Activated CD8-positive, alpha-beta memory T cell treated with anti-CD3 and anti-CD28 coated beads for 36 hours (primary cell): Measurements from ENCODE around the gene COA5. TPM values are rescaled to one million over a fixed set of nuclear protein-coding genes. Genes with fewer than 3 reads are reported as not detected.
"Not testable (repeated sequence)": the region's sequence is repeated elsewhere in the genome, so short reads cannot be mapped to it uniquely, and the experiment has no call there.

Experiments used
- CTCF ChIA-PET: fragments of 350-600 bp; sonication (Branson Sonifier 250); formaldehyde crosslinking; loops from one replicate; lab custom pipeline; 2021; ENCODE audit warnings: antibody characterized with exemption; lab: Charles Lee
- POLR2A ChIA-PET: fragments of 350-600 bp; sonication (Branson Sonifier 250); formaldehyde crosslinking; loops from one replicate; lab custom pipeline; 2021; ENCODE audit warnings: antibody characterized with exemption; lab: Charles Lee
- total RNA-seq, 2 experiments: library from RNA; stranded (reverse); gene quantifications; one replicate each; pipeline ENCODE4 v1.2.3, GENCODE V29; 2021

COA5 gene
- total RNA-seq, 2 experiments from 2014 or later: 25.5 to 28.5 TPM

GRCh38 chr2:98608962-98609604 lies 771 bp upstream of the COA5 start:
- ChIA-PET CTCF (interaction anchor here (1.0 kb wide), 1 partner anchor 25 kb away, joined by 5 read pairs; no protein-coding TSS in a partner anchor), POLR2A (interaction anchor here (0.6 to 1.2 kb wide), 3 partner anchors 26 to 688 kb away, joined by 3 to 5 read pairs (median 4); no protein-coding TSS in a partner anchor)

- CTCF ChIA-PET: no interaction called here
- POLR2A ChIA-PET: interaction anchor here (0.6 to 0.7 kb wide), 2 partner anchors 121 to 122 kb away, joined by 3 to 4 read pairs; no protein-coding TSS in a partner anchor
Measured at GRCh38 chr2:98607741-98608115, 584 bp downstream of the COA5 start.

GRCh38 chr2:98607104-98607503 lies 1.2 kb downstream of the COA5 start:
- POLR2A ChIA-PET: interaction anchor here (0.6 kb wide), 1 partner anchor 595 kb away, joined by 9 read pairs; no protein-coding TSS in a partner anchor
- CTCF ChIA-PET: interaction anchor here (1.2 kb wide), 1 partner anchor 229 kb away, joined by 3 read pairs; no protein-coding TSS in a partner anchor

GRCh38 chr2:98606431-98606830 lies 1.9 kb downstream of the COA5 start:
- POLR2A ChIA-PET: no interaction called here

GRCh38 chr2:98605076-98605475 lies 3.2 kb downstream of the COA5 start:
- CTCF ChIA-PET: no interaction called here
- POLR2A ChIA-PET: interaction anchor here (0.5 kb wide), 1 partner anchor 55 kb away, joined by 3 read pairs; no protein-coding TSS in a partner anchor

More at GRCh38 chr2:98606431-98606830, 1.9 kb downstream of the COA5 start:
- CTCF ChIA-PET: interaction anchor here (0.9 to 1.2 kb wide), 3 partner anchors 43 to 728 kb away, joined by 3 to 5 read pairs (median 3); no protein-coding TSS in a partner anchor

- ChIA-PET POLR2A (interaction anchor here (0.5 kb wide), 1 partner anchor 56 kb away, joined by 3 read pairs; no protein-coding TSS in a partner anchor), CTCF (no interaction called here)
Measured at GRCh38 chr2:98604547-98604946, 3.8 kb downstream of the COA5 start.

- POLR2A ChIA-PET: no interaction called here
- CTCF ChIA-PET: interaction anchor here (0.8 to 1.2 kb wide), 2 partner anchors 188 to 234 kb away, joined by 3 read pairs; no protein-coding TSS in a partner anchor
Measured at GRCh38 chr2:98601532-98602132, 6.7 kb downstream of the COA5 start.

- ChIA-PET POLR2A (no interaction called here), CTCF (interaction anchor here (0.6 kb wide), 1 partner anchor 172 kb away, joined by 3 read pairs; no protein-coding TSS in a partner anchor)
Measured at GRCh38 chr2:98598781-98599428, 9.4 kb downstream of the COA5 start.

- CTCF ChIA-PET, POLR2A ChIA-PET: not testable (repeated sequence)
Measured at GRCh38 chr2:98594665-98595064, 13.6 kb downstream of the COA5 start.

GRCh38 chr2:98592565-98592964 lies 15.7 kb downstream of the COA5 start:
- POLR2A ChIA-PET: interaction anchor here (0.6 kb wide), 1 partner anchor 52 kb away, joined by 3 read pairs; no protein-coding TSS in a partner anchor

GRCh38 chr2:98589489-98589888 lies 18.8 kb downstream of the COA5 start:
- ChIA-PET CTCF (no interaction called here), POLR2A (no interaction called here)

More at GRCh38 chr2:98592565-98592964, 15.7 kb downstream of the COA5 start:
- CTCF ChIA-PET: no interaction called here

GRCh38 chr2:98588880-98589431 lies 19.4 kb downstream of the COA5 start:
- ChIA-PET POLR2A (no interaction called here), CTCF (no interaction called here)

GRCh38 chr2:98586551-98587140 lies 21.7 kb downstream of the COA5 start:
- POLR2A ChIA-PET: no interaction called here

GRCh38 chr2:98585386-98585785 lies 22.9 kb downstream of the COA5 start:
- ChIA-PET POLR2A (no interaction called here), CTCF (interaction anchor here (0.5 to 2.1 kb wide), 3 partner anchors 17 to 544 kb away, joined by 3 to 4 read pairs (median 3); no protein-coding TSS in a partner anchor)

More at GRCh38 chr2:98586551-98587140, 21.7 kb downstream of the COA5 start:
- CTCF ChIA-PET: interaction anchor here (2.1 kb wide), 1 partner anchor 18 kb away, joined by 4 read pairs; no protein-coding TSS in a partner anchor

GRCh38 chr2:98583816-98584618 lies 24.3 kb downstream of the COA5 start:
- ChIA-PET CTCF (no interaction called here), POLR2A (no interaction called here)

- POLR2A ChIA-PET: no interaction called here
- CTCF ChIA-PET: no interaction called here
Measured at GRCh38 chr2:98583276-98583675, 25.0 kb downstream of the COA5 start.

GRCh38 chr2:98582523-98582922 lies 25.8 kb downstream of the COA5 start:
- POLR2A ChIA-PET: no interaction called here
- CTCF ChIA-PET: no interaction called here

GRCh38 chr2:98580656-98581284 lies 27.5 kb downstream of the COA5 start:
- POLR2A ChIA-PET: no interaction called here
- CTCF ChIA-PET: no interaction called here
